Measurements from ENCODE around the gene CCDC117.
"Not testable (repeated sequence)": the region's sequence is repeated elsewhere in the genome, so short reads cannot be mapped to it uniquely, and the experiment has no call there.

The CCDC117 gene

GRCh38 chr22:28805426-28805825, 32.9 kb downstream of the CCDC117 start:
- DNase-seq, result not testable (repeated sequence)

DNA sequence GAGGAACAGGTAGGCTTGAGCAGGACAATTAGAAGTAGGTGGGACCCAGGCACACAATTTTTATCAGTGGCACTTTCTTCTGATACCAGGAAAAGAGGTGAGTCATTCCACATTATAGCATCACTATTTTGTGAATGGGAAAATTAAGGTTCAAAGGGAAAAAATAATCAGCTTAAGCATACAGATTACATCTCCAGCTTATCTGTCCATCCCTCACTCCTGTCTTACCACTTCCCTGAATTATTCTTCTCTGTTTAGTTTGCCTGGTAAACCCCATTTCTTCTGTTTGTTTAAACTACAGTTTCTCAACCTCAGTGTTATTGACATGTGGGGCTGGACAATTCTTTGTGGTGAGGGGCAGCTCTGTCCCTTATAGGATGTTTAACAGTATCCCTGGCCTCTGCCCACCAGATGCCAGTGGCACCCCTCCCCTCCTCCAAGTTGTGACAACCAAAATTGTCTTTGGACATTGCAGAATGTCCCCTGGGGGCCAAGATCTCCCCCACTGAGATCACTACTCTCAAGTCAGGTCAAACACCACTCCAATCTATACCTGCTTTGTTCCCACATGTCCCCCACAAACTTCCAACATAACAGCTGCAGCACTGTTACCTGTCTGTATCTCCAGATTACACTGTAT, 36.3 kb downstream of the CCDC117 start:
- no peak for DNase-seq

GRCh38 chr22:28810821-28811491, 38.5 kb downstream of the CCDC117 start:
- DNase-seq, result peak; percentile 42

GRCh38 chr22:28812516-28812915, 40.0 kb downstream of the CCDC117 start:
- no peak for DNase-seq

GRCh38 chr22:28813772-28814518, 41.5 kb downstream of the CCDC117 start:
- DNase-seq, result no peak

GRCh38 chr22:28815111-28815510, 42.6 kb downstream of the CCDC117 start:
- DNase-seq, result no peak

GRCh38 chr22:28815729-28816128, 43.2 kb downstream of the CCDC117 start:
- DNase-seq, result no peak

DNA sequence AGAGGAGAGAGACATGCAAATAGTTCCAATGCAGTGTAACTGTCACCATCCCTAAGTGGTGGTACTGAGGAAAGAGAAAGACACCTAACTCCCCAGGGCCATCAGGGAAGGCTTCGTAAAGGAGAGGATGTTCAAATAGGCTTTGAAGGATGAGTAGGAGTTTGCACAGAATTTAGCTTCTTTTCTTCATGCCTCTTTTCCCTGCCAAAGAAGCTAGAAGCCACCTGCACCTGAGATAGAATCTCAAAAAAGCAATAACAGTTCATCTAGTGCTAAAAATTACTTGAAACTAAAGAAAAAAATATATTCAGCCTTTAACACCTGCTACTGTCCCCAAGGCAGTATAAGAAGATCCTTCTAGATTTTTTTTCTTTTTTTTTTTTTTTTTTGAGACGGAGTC, 44.6 kb downstream of the CCDC117 start:
- DNase-seq, result no peak

DNA sequence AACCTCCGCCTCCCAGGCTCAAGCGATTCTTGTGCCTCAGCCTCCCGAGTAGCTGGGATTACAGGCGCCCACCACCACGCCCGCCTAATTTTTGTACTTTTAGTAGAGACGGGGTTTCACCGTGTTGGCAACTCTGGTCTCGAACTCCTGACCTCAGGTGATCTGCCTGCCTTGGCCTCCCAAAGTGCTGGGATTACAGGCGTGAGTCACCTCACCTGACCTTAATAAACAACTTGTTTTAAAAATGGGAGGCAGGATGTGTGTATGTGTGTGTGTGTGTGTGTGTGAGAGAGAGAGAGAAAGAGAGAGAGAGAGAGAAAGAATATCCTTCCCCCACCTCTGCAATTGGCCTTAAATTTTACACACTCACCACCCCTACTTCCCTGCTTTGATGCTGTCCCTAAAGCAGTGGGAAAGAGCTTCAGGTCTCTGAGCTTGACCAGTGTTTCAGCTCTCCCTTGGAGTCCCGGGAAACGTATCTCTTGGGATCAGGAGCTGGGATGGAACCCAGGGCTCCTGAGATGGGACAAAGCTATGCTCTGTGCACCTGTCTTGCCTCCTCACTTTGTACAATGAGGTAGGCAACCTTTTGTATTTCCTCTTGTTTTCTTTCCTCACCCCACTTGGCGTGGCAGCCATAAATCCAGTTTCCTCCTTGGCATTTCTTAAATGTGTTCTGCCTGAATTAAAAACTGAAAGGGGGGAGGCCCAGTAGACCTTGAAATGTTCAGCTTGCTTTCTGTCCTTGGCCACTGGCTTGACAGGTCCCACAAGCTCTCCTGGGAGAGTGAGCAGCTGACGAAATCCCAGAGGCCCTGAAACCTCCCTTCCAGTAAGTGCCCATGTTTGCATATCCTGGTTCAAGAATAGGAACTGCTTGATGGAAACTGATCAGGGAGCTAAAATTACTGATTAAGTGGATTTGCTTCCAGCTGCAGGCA, 45.7 kb downstream of the CCDC117 start:
- no peak for DNase-seq

GRCh38 chr22:28819253-28820096, 47.0 kb downstream of the CCDC117 start:
- DNase-seq, result no peak

- DNase-seq, result no peak
Observed at GRCh38 chr22:28820885-28821284, 48.4 kb downstream of the CCDC117 start.

- no peak for DNase-seq
Observed at GRCh38 chr22:28821452-28821851, 49.0 kb downstream of the CCDC117 start.

- no peak for DNase-seq
Observed at GRCh38 chr22:28822930-28823551, 50.5 kb downstream of the CCDC117 start.

- not testable (repeated sequence) for DNase-seq
Observed at GRCh38 chr22:28824455-28824854, 52.0 kb downstream of the CCDC117 start.

- not testable (repeated sequence) for DNase-seq
Observed at GRCh38 chr22:28826430-28826829, 53.9 kb downstream of the CCDC117 start.

- no peak for DNase-seq
Observed at GRCh38 chr22:28826921-28827320, 54.4 kb downstream of the CCDC117 start.

DNA sequence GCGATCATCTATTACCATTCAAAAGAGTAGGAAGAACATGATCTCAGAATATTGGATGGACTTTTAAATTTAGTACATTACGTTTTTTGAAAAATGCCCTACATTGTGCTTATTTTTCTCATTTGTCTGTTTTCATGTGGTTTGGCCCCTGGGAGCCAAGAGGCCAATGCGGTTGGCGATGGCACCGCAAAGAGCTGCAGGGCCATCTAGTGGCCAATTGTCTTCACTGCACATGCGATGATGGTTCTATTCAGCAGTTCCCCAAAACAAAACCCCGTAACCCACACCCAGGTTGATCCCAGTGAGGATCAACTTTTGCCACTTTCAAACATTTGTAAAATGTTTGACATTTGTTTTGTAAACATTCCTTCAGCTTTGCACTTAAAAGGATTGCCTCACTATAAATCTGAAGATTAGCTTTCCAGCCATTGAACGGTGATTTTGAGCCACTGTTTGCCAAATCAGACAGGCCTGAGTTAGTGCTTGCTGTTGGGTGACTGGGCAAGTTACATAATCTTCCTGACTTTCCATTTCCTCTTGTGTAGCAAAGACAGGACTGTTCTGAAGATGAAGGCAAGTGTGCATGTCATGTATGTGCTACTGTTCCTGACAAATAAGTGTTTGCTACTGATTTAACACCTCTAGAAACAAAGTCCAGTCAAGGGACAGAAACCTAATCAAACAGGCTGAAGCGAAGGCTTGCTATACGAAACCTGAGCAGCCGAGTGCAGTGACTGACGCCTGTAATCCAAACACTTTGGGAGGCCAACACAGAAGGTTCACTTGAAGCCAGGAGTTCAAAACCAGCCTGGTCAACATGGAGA, 57.1 kb downstream of the CCDC117 start:
- DNase-seq, result peak; percentile 72

GRCh38 chr22:28830441-28830840, 57.9 kb downstream of the CCDC117 start:
- no peak for DNase-seq

DNA sequence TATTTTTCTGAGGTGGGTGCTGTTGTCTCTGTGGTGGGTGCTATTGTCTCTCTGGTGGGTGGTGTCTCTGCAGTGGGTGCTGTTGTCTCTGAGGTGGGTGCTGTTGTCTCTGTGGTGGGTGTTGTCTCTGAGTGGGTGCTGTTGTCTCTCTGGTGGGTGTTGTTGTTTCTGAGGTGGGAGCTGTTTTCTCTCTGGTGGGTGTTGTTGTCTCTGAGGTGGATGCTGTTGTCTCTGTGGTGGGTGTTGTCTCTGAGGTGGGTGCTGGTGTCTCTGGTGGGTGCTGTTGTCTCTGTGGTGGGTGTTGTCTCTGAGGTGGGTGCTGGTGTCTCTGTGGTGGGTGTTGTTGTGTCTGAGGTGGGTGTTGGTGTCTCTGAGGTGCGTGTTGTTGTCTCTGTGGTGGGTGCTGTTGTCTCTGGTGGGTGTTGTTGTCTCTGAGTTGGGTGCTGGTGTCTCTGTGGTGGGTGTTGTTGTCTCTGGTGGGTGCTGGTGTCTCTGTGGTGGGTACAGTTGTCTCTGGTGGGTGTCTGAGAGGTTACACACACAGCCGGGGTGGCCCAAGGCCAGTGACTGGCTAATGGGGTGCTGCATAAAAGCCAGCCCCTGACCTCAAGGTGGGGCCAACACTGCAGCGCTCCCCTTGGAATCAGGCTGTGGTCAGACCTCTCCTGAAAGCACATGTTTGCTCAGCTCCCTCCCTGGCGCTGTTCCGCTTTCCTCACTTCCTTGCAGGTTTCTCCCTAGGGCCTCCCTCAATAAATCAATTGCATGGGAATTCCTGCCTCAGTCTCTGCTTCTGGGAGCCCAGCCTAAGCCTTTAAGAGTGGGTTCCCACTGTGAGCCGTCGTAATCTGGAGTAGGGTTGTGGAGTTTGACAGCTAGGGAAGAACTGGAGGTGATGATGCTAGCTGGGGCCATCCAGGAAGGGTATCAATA, 58.9 kb downstream of the CCDC117 start:
- no peak for DNase-seq

Data from activated gamma-delta T cell treated with Interleukin-2 at 50 U/mL for 16 hours (primary cell).